Activated CD8-positive, alpha-beta memory T cell treated with anti-CD3 and anti-CD28 coated beads for 48 hours (primary cell): ENCODE data around the gene ABCC4.
"Not testable (repeated sequence)": the region's sequence is repeated elsewhere in the genome, so short reads cannot be mapped to it uniquely, and the experiment has no call there.

Experiments used
- DNase-seq, 3 experiments: peaks; one replicate each; pipeline ENCODE4 v3.0.0-alpha.2; 2020; ENCODE audit warnings: low read depth in 2 of 3, low spot score in 2 of 3

Gene ABCC4

GRCh38 chr13:95300625-95301182 lies 547 bp downstream of the ABCC4 start:
- peak in 2 of 3 experiments; percentile 16 to 23 for DNase-seq

DNA sequence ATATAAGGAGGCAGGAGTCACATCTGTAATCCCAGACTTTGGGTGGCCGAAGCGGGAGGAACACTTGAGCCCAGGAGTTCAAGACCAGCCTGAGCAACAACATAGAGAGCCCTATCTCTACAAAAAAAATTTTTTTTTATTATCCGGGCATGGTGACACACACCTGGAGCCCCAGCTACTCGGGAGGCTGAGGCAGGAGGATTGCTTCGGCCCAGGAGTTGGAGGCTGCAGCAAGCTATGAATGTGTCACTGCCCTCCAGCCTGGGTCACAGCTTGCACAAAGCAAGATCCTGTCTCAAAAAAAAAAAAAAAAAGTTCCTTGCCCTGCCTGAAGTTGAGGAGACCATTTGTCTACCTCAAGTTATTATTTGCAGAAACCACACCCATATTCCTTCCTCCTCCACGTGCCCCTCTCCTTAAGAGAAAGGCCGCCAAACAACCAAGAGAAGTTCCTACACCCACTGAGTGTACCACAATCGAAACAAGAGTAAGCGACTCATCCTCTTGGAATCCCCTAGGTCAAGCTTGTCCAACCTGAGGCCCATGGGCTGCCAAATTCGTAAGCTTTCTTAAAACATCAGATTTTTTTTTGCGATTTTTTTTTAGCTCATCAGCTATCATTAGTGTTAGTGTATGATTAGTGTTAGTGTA lies 2.2 kb downstream of the ABCC4 start:
- DNase-seq: no peak

GRCh38 chr13:95298169-95298965 lies 2.9 kb downstream of the ABCC4 start:
- no peak for DNase-seq

DNA sequence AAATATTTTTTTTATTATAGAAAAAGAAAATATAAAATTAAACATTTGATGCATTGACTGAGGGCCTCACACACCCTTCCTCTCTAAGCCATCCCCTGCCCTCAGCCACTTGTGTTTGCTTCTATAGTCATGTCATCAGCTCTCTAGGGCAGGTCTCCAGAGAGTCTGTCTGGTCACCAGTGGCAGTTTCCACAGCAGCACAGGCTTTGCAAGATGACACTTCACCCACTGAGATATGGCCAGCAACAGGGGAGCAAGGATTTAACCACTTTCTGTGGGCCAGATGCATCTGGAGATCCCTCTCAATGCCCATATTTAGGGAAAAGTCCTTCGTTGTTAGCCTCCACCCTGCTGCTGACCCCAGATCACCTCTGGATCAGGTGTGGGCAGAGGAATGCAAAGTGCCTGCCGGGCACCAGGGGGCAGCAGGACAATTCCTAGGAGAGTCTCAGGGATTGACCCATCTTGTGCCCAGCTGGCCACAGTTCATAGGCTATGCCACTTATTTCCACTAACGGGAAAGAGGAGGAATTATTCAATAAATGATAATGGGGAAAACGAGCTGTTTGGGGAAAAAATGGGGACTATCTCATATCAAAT lies 4.8 kb downstream of the ABCC4 start:
- DNase-seq: no peak

- no peak for DNase-seq
These were observed 6.2 kb downstream of the ABCC4 start for GRCh38 chr13:95295026-95295425.

GRCh38 chr13:95292622-95293021 lies 8.6 kb downstream of the ABCC4 start:
- no peak for DNase-seq

DNA sequence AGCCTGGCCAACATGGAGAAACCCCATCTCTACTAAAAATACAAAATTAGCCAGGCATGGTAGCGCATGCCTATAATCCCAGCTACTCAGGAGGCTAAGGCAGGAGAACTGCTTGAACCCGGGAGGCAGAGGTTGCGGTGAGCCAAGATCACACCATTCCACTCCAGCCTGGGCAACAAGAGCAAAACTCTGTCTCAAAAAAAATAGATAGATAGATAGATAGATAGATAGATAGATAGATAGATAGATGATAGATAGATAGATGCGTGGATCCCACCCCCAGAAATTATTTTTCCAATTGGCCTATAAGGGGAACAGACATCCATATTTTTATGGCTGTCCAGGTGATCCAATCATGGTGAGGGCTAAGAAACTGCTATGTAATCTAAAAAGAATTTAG lies 11.3 kb downstream of the ABCC4 start:
- DNase-seq: not testable (repeated sequence)

DNA sequence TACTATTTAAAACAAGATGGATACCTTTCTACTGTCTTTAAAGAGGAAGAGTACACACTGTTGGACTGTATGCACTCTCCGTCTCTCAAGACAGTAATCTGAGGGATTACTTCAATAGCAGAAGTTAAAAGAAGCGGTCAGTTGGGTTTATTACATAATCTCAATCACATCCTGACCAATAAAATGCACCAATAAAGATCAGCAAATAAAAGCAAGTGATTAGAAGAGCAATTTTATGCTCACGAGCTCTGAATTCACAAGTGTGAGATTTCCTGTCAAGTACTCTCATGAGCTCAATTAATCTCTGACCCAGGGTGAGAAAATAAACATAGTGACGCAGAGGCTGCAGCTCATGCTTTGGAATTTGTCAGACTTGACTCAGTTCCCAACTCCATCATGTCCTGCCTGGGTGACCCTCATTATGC lies 12.2 kb downstream of the ABCC4 start:
- DNase-seq: no peak

GRCh38 chr13:95284436-95284835 lies 16.8 kb downstream of the ABCC4 start:
- no peak for DNase-seq

DNA sequence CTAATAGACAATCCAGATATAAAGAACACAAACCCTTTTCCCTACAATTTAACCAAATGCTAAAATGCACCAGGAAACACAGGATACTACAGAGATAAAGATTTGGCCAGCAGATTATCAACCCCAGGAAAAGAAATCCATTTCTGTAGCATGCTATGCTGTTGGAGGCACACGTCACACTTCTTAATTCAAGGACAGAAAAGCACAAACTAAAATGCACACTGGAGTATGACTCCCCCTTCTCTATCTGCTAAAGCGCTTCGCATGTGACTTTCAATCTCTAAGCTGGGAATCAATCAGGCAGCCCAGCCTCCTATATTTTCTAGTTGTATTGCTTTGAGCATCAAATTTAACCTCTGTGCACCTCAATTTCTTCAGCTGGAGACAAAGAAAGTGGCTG lies 22.2 kb downstream of the ABCC4 start:
- DNase-seq: no peak

DNA sequence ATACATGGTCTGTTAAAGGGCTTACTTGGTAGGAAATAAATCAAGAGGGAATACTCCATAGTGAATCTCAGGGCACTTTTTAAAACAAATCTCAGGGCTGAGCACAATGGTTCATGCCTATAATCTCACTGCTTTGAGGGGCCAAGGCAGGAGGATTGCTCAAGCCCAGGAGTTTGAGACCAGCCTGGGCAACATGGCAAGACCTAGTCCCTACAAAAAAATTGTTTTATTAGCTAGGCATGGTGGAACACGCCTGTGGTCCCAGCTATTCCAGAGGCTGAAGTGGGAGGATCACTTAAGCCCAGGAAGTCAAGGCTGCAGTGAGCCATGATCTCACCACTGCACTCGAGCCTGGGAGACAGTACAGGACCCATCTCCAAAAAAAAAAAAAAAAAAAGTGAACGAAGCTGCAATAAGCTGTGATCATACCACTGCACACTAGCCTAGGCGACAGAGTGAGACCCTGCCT lies 25.2 kb downstream of the ABCC4 start:
- DNase-seq: no peak

GRCh38 chr13:95275322-95276036 lies 25.8 kb downstream of the ABCC4 start:
- DNase-seq: no peak

GRCh38 chr13:95273592-95274132 lies 27.6 kb downstream of the ABCC4 start:
- DNase-seq: not testable (repeated sequence)

DNA sequence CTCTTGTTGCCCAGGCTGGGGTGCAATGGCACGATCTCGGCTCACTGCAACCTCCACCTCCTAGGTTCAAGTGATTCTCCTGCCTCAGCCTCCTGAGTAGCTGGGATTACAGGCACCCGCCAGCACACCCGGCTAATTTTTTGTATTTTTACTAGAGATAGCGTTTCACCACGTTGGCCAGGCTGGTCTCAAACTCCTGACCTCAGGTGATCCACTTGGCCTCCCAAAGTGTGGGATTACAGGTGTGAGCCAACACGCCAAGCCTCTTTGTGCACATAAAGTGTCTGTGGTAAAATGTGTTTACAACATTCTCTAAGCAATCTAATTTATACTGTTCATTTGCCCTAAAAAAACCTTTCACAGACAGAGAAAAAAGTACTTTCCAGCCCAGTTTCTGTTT lies 29.2 kb downstream of the ABCC4 start:
- DNase-seq: not testable (repeated sequence)

DNA sequence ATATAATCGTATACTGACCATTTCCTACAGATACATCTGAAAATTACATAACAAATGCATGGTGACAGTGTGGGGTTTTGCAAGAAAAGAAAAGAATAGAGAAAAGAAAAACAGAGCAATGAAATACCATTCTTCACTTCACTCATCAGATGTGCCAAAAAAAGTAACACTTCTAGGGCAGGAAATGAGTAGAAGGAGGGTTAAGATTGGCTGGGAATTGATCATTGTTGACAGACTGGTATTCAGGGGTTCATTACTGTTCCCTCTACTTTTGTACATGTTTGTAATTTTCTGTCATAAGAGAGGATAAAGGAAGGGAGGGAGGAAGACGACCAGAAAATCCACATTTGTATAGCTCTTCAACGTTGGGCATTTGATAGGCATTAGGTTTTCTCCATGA lies 31.5 kb downstream of the ABCC4 start:
- no peak for DNase-seq

DNA sequence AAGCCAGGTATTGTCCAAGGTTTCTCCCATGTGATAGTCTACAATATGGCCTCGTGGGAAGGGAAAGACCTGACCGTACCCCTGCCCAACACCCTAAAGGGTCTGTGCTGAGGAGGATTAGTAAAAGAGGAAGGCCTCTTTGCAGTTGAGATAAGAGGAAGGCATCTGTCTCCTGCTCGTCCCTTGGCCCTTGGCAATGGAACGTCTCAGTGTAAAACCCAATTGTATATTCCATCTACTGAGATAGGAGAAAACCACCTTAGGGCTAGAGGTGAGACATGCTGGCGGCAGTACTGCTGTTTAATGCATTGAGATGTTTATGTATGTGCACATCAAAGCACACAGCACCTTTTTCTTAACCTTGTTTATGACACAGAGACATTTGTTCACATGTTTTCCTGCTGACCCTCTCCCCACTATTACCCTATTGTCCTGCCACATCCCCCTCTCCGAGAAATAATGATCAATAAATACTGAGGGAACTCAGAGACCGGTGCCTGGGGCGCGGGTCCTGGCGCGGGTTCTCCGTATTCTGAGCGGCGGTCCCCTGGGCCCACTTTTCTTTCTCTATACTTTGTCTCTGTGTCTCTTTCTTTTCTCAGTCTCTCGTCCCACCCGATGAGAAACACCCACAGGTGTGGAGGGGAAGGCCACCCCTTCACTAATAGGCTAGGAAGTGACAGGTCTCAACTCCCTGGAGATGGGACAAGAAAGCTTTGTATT lies 32.7 kb downstream of the ABCC4 start:
- DNase-seq: not testable (repeated sequence)

DNA sequence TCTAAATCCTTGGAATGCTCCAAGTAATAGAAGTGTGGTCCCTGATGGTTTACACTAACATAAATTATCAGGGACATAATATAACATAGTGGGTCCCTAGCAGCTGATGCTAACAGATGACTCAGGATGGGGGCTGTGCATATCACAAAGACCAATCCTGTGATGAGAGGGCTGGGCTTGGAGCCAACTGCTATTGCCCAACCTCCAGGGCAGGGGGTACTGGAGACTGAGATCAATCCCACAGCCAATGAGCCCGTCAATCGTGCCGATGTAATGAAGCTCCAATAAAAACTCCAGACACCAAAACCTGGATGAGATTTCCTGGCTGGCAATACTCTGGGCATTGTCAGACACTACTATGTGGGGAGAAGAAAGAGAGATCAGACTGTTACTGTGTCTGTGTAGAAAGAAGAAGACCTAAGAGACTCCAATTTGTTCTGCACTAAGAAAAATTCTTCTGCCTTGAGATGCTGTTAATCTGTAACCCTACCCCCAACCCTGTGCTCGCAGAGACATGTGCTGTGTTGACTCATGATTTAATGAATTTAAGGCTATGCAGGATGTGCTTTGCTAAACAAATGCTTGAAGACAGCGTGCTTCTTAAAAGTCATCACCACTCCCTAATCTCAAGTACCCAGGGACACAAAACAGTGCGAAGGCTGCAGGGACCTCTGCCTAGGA lies 33.4 kb downstream of the ABCC4 start:
- no peak for DNase-seq

DNA sequence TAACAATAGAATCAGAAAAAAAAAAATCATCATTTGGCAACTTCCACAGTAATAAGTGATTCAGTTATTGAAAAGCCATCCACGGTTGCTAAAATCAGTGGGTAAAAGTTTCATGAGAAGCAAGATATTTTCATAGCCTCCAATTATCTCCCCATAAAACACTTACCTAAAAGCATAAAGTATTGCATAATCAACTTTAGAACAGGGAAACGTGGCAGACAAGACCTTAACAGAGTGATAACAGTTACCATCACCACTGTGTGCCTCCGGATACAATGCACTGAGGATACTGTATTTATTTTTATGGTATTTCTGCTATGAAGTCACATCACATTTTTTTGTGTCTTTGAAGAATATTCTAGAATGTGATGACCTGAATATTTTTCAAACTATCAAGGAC lies 37.0 kb downstream of the ABCC4 start:
- no peak for DNase-seq

DNA sequence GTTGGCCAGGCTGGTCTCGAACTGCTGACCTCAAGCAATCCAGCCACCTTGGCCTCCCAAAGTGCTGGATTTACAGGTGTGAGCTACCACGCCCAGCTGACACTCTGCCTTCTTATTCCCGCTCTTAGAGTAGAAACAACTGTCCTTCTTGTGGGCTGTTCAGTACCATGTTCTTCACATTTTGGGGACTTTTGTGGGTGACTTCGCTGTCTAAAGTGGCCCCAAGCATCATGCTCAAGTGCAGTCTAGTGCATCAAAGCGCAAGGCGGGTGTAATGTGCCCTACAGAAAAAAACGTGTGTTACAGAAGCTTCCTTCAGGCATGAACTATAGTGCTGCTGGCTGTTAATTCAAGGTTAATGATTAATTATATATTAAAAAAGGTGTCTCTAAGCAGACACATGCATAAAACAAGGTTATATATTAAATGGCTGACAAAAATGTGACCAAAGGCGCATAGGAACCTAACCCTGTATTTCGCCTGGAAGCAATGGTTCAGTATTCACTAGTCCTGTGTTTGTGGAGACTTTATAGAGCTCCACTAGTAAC lies 38.3 kb downstream of the ABCC4 start:
- DNase-seq: no peak
